Fibroblast of skin of scalp (primary cell): ENCODE data around the gene ZNF579.
"Not testable (repeated sequence)": the region's sequence is repeated elsewhere in the genome, so short reads cannot be mapped to it uniquely, and the experiment has no call there.

Experiments
- DNase-seq: peaks from one replicate; pipeline ENCODE4 v3.0.0-alpha.2; 2013

ZNF579 gene

DNA sequence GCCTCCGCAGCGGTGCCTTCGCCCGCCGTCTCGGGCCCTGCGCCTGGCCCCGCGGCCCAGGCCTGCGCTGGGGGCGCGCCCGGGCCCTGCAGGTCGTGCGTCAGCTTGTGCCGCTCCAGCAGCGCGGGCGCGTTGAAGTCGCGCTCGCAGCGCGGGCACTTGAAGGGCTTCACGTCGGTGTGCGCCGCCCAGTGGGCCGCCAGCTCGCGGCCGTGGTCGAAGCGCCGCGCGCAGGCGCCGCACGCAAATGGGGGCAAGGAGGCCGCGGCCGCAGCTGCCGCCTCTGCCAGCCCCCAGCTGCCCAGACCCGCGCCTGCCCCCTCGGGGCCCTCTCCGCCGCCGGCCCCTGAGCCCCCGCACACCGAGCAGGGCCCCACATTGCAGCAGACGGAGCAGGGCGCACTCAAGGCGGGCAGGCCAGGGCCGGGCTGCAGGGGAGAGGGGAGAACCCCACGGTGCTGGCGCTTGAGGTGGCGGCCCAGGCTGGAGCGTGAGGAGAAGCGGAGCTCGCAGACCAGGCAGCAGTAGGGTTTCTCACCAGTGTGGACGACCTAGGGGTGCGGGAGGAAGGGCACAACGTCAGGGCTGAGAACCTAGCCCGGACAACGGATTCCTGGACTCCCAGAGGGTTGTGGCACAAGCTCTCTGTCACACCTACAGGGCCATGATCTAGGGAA, 12.6 kb upstream of the ZNF579 start:
- DNase-seq, result no peak

GRCh38 chr19:55592391-55593090, 11.9 kb upstream of the ZNF579 start:
- no peak for DNase-seq

DNA sequence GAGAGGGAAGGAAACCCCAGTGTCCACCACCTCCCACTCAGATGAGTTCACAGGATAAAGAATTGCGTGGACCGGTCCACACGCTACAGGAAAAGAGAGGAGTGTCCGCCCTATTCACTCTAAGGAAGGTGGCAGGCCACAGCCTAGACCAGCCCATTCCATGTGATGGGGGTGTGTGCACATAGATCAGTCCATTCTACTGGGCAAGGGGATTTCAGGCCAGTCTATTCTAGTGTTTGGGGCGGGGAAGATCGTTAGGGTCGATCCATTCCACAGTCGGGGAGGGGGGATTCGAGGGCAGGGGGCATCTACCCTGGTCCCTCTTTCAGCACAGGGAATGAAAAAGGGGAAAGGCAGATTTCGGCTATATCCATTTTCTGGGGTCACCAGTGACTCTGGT, 10.9 kb upstream of the ZNF579 start:
- no peak for DNase-seq

- DNase-seq, result no peak
Measured at GRCh38 chr19:55590617-55591016, 10.0 kb upstream of the ZNF579 start.

- no peak for DNase-seq
Measured at GRCh38 chr19:55590109-55590508, 9.5 kb upstream of the ZNF579 start.

GRCh38 chr19:55588738-55589137, 8.1 kb upstream of the ZNF579 start:
- no peak for DNase-seq

- DNase-seq, result peak; percentile 89
Measured at GRCh38 chr19:55586976-55587668, 6.5 kb upstream of the ZNF579 start.

- DNase-seq, result peak; percentile 79
Measured at GRCh38 chr19:55585658-55586339, 5.2 kb upstream of the ZNF579 start.

- DNase-seq, result no peak
Measured at GRCh38 chr19:55584871-55585270, 4.2 kb upstream of the ZNF579 start.

GRCh38 chr19:55583897-55584296, 3.2 kb upstream of the ZNF579 start:
- DNase-seq, result not testable (repeated sequence)

GRCh38 chr19:55582284-55582683, 1.6 kb upstream of the ZNF579 start:
- DNase-seq, result not testable (repeated sequence)

DNA sequence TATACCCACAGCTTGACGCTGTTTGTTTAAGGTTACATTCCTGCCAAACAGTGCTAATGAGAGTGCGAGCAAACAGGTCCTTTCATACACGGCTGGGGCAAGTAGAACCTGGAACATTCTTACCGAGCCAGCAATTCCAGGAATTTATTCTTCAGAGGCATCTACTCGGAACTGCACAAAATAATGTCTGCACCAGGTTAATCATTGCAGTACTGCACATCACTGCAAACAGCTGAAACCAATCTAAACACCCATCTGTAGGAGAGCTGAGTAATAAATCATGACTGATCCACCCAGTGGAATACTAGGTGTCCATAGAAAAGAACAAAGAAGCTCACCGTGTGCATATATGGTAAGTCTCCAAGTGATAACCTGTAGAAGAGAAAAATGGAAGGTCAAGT, 1.2 kb upstream of the ZNF579 start:
- DNase-seq, result no peak

- DNase-seq, result no peak
Measured at GRCh38 chr19:55581145-55581822, 636 bp upstream of the ZNF579 start.

- peak; percentile 50 for DNase-seq
Measured at GRCh38 chr19:55579766-55580621, 654 bp downstream of the ZNF579 start.

GRCh38 chr19:55578761-55579747, 1.6 kb downstream of the ZNF579 start:
- no peak for DNase-seq

- no peak for DNase-seq
Measured at GRCh38 chr19:55578031-55578760, 2.5 kb downstream of the ZNF579 start.

- DNase-seq, result no peak
Measured at GRCh38 chr19:55576746-55577145, 3.9 kb downstream of the ZNF579 start.

DNA sequence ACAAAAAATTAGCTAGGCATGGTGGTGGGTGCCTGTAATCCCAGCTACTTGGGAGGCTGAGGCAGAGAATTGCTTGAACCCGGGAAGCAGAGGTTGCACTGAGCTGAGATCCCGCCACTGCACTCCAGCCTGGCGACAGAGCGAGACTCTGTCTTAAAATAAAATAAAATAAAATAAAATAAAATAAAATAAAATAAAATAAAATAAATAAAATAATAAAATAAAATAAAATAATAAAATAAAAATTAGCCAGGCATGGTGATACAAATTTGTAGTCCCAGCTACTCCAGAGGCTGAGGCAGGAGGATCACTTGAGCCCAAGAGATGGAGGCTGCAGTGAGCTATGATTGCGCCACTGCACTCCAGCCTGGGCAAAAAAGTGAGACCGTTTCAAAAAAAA, 6.7 kb downstream of the ZNF579 start:
- DNase-seq, result not testable (repeated sequence)

DNA sequence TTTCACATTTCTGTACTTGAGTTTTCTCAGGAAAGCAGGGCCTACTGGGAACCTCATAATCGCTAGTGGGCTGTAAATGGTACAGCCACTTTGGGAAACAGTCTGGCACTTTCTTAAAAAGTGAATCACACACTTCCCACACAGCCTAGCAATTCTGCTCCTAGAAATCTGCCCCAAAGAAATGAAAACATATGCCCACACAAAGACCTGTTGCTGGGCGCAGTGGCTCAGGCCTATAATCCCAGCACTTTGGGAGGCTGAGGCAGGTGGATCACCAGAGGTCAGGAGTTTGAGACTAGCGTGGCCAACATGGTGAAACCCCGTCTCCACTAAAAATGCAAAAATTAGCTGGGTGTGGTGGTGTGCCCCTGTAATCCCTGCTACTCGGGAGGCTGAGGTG, 11.2 kb downstream of the ZNF579 start:
- DNase-seq, result not testable (repeated sequence)
